GM18951 (cell line): Measurements from ENCODE around the gene KNG1.

ENCODE experiments used
- POLR2A ChIP-seq: IDR thresholded peaks from 4 replicates; pipeline ENCODE4 v1.6.1; 2011; ENCODE audit warnings: mild to moderate bottlenecking; ENCODE audit not compliant: insufficient read length, insufficient read depth; ENCODE audit errors: extremely low read depth
- in situ Hi-C: fragments of 300-500 bp; cut with MboI; formaldehyde crosslinking; loops from one replicate; pipeline ENCODE4 v1.12.0; 2022; ENCODE audit warnings: low sequenced_read_pairs, mixed read lengths, inconsistent platforms; ENCODE audit not compliant: unreplicated experiment

Gene KNG1

GRCh38 chr3:186789554-186790260 lies 72.5 kb downstream of the KNG1 start:
- in situ Hi-C loops, result no loop called here
- peak; percentile 13 for TF ChIP-seq POLR2A

DNA sequence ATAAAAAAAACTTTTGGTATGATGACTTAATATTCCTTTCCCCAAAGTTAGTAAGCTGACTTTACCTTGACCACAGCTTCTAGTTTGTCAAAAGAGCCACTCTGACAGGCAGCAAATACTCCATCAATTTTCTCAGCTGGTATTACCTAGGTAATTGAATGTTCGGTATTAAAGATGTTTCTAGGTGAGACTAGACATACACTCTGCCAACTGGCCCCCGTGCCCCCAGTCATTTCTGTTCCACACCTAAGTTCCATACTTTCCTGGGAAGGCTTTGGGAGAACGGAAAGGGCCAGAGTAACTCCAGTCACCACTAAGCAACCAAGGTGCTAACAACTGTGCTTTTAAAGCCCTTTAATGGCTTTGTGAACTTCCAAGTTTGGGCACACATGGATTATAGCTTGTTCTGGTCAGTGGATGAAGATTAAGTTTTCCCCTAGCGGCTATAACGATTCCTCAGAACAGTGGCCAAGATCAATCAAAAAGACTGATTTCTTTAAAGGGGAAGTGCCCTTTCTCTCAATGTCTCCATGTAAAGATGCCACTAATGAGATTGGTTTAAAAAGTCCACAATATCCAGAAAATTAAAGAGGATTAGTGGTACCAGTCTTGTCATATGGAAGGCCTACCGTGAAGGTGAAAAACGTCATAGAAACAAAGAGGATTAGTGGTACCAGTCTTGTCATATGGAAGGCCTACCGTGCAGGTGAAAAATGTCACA lies 73.3 kb downstream of the KNG1 start:
- in situ Hi-C loops, result no loop called here
- TF ChIP-seq POLR2A, result peak; percentile 45
